ENCODE measurements around the gene CT45A10.
"Not testable (repeated sequence)": the region's sequence is repeated elsewhere in the genome, so short reads cannot be mapped to it uniquely, and the experiment has no call there.

Gene CT45A10, protein sequence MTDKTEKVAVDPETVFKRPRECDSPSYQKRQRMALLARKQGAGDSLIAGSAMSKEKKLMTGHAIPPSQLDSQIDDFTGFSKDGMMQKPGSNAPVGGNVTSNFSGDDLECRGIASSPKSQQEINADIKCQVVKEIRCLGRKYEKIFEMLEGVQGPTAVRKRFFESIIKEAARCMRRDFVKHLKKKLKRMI

DNA sequence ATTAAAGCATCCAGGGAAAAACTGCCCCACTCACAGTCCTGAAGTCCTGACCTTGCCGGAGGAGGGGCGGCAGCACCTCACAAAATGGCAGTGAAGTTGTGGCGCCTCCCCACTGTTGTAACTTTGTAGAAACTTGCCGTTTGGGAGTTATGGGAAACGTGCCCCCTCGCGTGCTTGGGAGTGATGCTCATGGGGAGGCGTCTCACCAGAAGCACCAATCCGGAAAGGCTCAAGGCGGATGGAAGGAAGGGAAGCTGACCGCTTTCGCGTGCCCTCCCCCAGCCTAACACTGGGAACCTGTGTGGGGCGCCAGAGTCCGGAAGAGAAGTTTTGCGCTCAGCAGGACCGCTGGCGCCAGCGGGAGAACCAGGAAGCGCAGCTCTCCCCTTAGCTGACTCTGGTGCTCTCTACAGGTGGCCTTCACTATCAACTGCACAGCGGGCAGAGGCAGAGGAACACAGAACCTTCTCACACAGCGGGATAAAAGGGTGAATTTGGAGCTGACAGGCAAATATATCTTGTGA is at the start of gene CT45A10, which contains the start of gene SAGE1:
Gene CT45A10, minus strand, starts transcription at position 151 of the 524 bp plus-strand sequence. CDS start 8,100 bp downstream, outside the sequence.
Gene SAGE1, plus strand, starts transcription at position 423 of the 524 bp plus-strand sequence. CDS start 2,527 bp downstream, outside the sequence.
- DNase-seq = no peak

DNA sequence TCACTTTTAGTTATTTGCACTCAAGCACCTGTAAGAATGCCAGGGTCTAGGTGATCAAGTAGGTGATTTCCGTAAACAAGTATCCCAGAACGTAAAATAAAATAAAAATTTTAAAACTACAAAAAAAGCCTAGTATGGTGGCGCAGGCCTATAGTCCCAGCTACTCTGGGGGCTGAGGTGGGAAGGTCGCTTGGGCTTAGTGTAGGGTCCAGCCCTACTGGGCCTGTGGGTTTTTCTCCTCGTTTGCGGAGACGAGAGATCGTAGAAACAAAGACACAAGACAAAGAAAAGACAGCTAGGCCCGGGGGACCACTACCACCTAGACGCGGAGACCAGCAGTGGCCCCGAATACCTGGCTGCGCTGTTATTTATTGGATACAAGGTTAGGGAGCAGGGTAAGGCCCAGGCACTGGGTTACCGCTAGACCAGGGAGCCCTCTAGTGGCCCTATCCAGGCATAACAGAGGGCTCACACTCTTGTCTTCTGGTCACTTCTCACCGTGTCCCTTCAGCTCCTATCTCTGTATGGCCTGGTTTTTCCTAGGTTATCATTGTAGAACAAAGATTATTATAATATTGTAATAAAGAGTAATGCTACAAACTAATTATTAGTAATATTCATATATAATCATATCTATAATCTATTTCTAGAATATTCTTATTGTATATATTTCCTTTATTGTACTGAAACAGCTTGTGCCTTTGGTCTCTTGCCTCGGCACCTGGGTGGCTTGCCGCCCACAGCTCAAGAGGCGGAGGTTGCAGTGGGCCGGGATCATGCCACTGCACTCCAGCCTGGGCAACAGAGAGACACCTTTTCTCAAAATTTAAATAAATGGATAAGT is 38.6 kb upstream of the CT45A10 start:
- peak; percentile 10 for DNase-seq

DNA sequence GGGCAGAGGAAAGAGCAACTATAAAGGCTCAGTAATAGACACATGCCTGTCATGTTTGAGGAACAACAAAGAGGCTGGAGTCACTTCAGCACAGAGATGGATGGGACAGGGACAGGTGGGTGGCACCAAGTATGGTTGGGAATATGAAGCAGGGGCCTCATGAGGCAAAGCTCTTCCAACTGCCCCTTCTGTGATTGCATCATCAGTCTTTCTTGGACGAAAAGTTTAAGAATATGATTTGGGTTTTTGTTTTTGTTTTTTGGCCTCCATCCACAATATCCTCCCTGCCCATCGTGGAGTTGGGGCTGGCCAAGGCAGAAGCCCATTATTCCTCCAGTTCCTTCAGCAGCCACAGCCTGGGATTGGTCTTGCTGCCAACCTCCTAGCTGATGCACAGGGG is 34.7 kb upstream of the CT45A10 start:
- no peak for DNase-seq

DNA sequence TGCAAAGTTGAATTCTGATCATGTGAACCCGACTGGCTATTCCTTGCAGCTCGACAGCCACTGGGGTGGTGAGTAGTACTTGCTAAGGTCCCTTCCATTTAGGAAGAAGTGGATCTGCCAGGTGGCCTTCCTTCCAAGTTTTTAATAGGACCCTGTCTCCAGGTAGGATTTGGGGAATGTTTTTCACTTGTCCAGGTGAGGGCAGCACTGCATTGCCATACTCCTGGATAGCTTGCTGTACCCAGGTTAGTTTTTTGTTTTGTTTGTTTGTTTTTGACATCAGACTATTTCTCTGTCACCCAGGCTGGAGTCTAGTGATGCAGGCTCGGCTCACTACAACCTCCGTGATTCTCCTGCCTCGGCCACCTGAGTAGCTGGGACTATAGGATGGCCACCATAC is 30.1 kb upstream of the CT45A10 start:
- DNase-seq = no peak

DNA sequence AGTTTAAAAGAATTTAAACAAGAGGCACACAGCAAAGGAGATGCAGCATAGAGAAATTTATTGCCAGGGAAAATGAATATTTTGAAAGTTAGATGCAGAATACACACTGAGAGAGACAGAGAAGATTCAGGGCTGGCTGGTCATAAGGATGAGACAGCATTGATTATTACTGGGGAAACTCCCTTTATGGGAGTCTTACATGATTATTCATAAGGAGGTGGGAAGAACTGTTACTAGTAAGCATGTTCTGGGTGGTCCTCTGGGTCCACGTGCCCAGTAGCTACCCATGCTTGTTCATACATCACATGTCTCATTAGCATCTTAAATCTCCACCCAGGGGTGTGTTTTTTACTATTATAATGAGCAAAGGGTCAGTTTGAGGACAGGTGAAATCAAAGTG is 27.3 kb upstream of the CT45A10 start:
- not testable (repeated sequence) for DNase-seq

DNA sequence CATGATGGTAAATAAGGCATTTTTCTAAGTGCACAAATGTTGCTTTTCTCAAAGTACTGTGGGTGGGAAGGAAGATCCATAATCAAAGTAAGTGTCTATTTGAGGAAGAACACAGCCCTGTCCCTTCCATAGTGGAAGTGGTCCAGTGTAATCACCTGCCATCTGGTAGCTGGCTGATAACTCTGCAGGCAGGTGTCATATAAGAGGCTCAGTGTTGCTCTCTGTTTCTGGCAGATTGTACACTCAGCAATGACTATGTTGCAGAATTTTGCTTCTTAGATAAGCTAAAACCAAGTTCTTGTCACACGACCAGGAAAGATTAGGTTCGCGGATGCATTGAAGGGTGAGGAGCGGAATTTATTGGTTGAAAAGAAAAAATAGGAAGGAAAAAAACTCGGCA is 21.2 kb upstream of the CT45A10 start:
- DNase-seq = no peak

DNA sequence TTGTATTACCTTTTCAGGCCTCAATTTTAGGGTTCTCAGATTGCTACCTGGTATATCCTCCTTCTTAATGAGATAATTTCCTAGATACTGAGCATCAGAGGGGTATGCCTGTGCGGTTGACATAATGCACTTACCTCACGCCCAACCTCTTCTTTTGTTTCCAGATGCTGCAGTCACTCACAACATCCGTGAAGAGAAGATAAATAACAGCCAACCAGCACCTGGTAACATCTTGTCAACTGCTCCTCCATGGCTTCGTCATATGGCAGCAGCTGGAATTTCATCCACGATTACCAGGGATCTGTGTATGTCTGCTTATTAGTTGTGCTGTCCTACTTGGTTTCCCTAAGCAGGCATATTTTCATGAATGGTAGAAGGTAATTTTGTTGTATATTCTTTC is 17.0 kb upstream of the CT45A10 start:
- no peak for DNase-seq

DNA sequence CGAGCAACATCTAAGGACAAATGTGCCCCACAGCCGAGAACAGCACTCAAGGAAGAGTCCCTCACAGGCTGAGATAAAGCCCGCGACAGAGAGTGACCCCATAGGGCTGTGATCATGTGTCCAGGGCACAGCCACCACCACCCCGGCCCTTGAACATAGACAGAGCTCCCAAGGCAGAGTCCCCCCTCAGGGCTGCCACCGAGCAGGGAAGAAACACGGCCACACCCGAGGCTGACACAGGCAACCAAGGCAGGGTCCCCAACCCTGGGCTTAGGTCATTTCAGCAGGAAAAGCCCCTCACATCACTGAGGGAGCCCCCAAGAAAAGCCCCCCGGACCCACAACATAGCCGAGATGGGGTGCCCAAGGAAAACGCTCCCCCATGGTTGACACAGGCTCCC is 463 bp downstream of the CT45A10 start:
- no peak for DNase-seq

DNA sequence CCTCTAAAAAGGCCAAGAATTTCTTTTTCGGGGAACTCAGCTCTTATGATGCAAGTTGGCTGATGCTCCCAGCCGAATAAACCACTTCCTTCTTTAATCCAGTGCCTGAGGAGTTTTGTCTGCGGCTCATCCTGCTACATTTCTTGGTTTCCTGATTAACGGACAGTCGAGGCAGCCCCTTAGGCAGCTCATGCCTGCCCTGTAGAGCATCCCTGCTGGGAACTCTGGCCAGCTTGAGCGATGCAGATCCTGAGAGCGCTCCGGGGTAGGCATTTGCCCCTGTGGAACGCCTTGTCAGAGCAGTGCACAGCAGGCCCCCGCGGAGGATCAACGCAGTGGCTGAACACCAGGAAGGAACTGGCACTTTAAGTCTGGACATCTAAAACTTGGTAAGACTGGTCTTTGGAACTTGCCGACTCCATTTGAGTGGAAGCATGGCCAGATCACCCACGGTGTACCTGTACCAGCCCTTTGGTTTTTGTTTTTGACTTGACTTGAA is 3.1 kb downstream of the CT45A10 start:
- no peak for DNase-seq

DNA sequence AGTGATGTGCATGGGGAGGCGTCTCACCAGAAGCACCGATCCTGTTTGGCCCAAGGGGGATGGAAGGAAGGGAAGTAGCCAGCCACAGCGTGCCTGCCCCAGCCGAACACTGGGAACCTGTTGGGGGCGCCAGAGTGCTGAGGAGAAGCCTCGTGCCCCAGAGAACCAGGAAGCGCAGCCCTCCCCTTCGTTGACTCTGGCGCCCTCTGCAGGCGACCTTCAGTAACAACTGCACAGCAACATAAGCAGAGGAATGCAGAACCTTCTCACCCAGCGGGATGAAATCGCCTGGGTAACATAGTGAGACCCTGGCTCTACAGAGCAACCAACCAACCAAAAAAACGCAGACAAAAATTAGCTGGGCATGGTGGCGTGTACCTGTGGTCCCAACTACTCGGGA is 4.3 kb downstream of the CT45A10 start:
- not testable (repeated sequence) for DNase-seq

DNA sequence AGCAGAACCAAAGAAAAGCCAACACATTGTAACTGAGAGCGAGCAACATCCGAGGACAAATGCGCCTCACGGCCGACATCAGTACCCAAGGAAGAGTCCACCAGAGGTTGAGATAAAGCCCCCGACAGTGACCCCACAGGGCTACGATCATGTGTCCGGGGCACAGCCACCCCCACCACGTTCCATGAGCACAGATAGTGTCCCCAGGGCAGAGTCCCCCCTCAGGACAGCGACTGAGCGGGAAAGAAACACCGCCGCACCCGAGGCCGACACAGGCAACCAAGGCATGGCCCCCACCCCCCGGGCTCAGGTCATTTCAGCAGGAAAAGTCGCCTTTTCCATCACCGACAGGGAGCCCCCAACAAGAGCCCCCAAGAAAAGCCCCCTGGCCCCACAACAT is 5.0 kb downstream of the CT45A10 start:
- DNase-seq = not testable (repeated sequence)

DNA sequence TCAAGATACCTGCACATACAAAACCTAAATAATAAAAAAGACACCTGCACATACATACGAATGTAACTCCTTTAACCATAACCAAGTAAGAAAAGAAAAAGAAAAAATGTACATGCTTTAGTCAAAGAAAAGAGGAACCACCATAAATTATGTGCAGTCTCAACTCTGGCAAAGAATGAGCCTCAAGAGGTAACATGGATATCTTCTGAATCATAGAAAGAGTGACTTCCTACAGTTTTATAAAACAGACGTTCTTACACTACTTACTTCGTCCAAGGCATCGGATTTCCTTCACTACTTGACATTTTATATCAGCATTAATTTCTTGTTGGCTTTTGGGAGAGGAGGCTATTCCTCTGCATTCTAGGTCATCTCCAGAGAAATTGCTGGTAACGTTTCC is 10.5 kb downstream of the CT45A10 start:
- DNase-seq = not testable (repeated sequence)

DNA sequence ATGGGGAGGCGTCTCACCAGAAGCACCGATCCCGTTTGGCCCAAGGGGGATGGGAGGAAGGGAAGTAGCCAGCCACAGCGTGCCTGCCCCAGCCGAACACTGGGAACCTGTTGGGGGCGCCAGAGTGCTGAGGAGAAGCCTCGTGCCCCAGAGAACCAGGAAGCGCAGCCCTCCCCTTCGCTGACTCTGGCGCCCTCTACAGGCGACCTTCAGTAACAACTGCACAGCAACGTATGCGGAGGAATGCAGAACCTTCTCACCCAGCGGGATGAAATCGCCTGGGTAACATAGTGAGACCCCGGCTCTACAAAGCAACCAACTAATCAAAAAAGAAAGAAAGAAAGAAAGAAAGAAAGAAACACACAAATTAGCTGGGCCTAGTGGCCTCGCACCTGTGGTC is 21.5 kb downstream of the CT45A10 start, which contains the start of gene CT45A9:
Gene CT45A9, minus strand, starts transcription at position 101 of the 400 bp plus-strand sequence. CDS start 3,751 bp downstream, outside the sequence.
- not testable (repeated sequence) for DNase-seq

DNA sequence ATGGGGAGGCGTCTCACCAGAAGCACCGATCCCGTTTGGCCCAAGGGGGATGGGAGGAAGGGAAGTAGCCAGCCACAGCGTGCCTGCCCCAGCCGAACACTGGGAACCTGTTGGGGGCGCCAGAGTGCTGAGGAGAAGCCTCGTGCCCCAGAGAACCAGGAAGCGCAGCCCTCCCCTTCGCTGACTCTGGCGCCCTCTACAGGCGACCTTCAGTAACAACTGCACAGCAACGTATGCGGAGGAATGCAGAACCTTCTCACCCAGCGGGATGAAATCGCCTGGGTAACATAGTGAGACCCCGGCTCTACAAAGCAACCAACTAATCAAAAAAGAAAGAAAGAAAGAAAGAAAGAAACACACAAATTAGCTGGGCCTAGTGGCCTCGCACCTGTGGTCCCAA is 38.8 kb downstream of the CT45A10 start, which contains the start of gene CT45A8:
Gene CT45A8, minus strand, starts transcription at position 101 of the 400 bp plus-strand sequence. CDS start 3,755 bp downstream, outside the sequence.
- not testable (repeated sequence) for DNase-seq

DNA sequence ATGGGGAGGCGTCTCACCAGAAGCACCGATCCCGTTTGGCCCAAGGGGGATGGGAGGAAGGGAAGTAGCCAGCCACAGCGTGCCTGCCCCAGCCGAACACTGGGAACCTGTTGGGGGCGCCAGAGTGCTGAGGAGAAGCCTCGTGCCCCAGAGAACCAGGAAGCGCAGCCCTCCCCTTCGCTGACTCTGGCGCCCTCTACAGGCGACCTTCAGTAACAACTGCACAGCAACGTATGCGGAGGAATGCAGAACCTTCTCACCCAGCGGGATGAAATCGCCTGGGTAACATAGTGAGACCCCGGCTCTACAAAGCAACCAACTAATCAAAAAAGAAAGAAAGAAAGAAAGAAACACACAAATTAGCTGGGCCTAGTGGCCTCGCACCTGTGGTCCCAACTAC is 56.1 kb downstream of the CT45A10 start, which contains the start of gene CT45A7:
Gene CT45A7, minus strand, starts transcription at position 101 of the 400 bp plus-strand sequence. CDS start 3,747 bp downstream, outside the sequence.
- DNase-seq = not testable (repeated sequence)
